ES-I3 (cell line): ENCODE results near the gene CLC.
"Not testable (repeated sequence)": the region's sequence is repeated elsewhere in the genome, so short reads cannot be mapped to it uniquely, and the experiment has no call there.

Experiments
- H3K36me3 ChIP-seq: 2 replicates; pipeline ENCODE4 v1.6.1; 2013; ENCODE audit warnings: mild to moderate bottlenecking, low read length, control low read depth, moderate library complexity; ENCODE audit not compliant: insufficient read depth
- H3K4me1 ChIP-seq: 2 replicates; pipeline ENCODE4 v1.6.1; 2013; ENCODE audit warnings: mild to moderate bottlenecking, control low read depth, low read length; ENCODE audit not compliant: insufficient read depth
- H3K9ac ChIP-seq: 2 replicates; pipeline ENCODE4 v1.6.1; 2013; ENCODE audit warnings: low read depth, mild to moderate bottlenecking, low read length, moderate library complexity
- H3K9me3 ChIP-seq: 2 replicates; pipeline ENCODE4 v1.6.1; 2013; ENCODE audit warnings: mild to moderate bottlenecking, low read length, moderate library complexity; ENCODE audit not compliant: control insufficient read depth, insufficient read depth

The CLC gene

DNA sequence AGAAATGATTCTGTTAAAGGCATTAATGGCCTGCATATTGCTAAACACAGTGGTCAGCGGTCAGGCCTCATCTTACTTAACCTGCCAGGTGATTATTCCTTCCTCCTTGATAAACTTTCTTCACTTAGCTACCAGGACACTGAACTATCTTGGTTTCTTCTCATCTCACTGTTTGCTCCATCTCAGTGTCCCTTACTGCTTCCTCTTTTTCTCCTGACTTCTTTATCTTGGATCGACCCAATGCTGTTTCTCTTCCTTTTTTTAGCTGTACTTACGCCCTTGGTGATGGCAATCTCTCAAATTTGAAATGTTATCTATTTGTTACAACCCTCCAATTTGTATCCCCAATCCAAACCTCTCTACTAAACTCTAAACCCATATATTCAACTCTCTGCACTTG lies 7.8 kb upstream of the CLC start:
- no peaks in the 10 kb centered on the region for H3K4me1 ChIP-seq
- no peaks in the 10 kb centered on the region for H3K36me3 ChIP-seq
- no peaks in the 10 kb centered on the region for H3K9me3 ChIP-seq
- H3K9ac ChIP-seq, result no peak overlapping the region

DNA sequence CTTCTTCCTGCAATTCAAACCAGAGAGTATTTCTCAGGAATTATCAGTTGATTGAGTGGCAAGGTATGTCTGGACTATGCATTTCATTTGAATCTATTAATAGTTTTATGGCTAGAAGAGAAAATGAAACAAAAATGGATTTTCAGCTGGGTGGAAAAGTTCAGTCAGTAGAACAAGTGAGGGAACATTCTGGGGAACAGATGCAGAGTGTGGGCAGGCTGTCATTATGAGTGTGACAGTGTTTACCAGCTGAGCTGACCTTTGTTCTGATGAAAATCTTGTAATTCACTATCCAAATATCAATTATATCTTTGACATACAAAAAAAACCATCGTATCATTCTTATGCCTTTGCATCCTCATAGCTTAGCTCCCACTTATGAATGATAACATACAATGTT lies 2.6 kb upstream of the CLC start:
- Histone ChIP-seq H3K9me3 (no peaks in the 10 kb centered on the region), H3K4me1 (no peaks in the 10 kb centered on the region), H3K36me3 (no peaks in the 10 kb centered on the region), H3K9ac (no peak overlapping the region)

DNA sequence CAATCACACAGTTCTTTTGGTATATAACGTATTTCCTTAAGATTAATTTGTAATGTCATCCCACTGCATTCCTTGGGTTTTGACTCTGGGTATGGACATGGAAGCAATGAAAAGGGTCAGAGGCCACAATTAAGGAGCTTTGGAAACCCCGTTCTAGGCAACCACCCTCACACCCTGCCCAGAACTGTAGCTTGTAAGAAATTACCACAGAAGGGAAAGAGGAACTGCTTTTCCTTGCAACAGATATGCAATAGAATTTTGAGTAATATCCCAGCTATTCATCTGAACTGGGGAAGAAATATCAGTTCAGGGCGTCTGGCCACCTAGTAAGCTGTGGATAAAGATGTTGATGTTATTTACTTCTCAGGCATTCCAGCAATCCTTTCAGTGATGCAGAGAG lies 985 bp upstream of the CLC start:
- no peak overlapping the region for H3K9ac ChIP-seq
- no peaks in the 10 kb centered on the region for H3K4me1 ChIP-seq
- H3K9me3 ChIP-seq, result no peaks in the 10 kb centered on the region
- H3K36me3 ChIP-seq, result no peaks in the 10 kb centered on the region

DNA sequence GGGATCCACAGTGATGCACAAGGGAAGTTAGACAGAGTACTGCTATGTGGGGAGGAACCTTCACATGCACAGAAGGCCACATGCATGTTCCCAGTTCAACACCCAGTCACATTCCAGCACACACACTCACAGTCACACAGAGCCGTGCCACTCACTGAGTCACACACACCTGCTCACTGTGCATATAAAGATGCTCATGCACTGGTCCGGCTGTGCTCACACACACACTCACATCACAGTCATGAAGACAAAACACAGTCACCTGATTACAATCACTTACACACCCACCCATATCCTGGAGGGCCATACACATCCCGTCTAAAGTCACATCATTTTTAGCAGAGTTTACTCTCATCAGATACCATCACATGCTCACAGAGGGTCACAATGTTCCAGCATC lies 478 bp downstream of the CLC start:
- H3K36me3 ChIP-seq, result no peaks in the 10 kb centered on the region
- H3K9ac ChIP-seq, result no peak overlapping the region
- H3K4me1 ChIP-seq, result no peaks in the 10 kb centered on the region
- H3K9me3 ChIP-seq, result no peaks in the 10 kb centered on the region

DNA sequence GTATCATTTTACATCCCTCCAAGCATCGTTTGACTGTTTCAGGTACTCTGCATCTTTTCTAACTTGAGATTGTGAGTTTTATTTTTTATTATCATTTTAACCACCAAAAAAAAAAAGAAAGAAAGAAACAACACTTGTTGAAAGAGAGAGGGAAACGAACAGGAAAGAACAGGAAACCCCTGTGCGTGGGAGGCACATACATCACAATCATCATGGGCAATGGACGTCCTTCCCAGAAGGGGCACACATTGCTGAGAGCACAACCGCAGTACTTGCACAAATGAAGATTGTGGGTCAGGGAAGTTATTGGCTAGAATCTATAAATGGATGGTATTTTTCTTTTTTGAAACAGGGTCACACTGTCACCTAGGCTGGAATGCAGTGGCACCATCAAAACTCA lies 1.7 kb downstream of the CLC start:
- Histone ChIP-seq H3K36me3 (no peaks in the 10 kb centered on the region), H3K4me1 (no peaks in the 10 kb centered on the region), H3K9ac (no peak overlapping the region), H3K9me3 (no peaks in the 10 kb centered on the region)

DNA sequence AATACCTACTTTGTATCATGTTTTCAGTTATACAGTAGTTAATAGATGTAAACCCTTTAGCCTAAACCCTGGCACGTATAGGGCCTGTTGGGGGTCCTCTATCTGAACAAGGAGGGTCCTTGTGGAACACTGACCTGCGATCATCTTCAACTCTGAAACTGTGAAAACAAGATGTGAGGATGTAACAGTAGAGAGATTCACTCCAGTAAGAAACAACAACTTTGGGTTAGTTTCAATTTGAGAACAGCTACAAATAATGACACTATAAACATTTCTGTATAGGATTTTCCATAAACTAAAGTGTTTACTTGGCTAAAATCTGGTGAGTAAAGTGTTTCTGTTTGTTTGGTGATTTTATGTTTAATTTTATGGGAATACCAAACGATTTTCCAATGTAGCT lies 2.1 kb downstream of the CLC start:
- Histone ChIP-seq H3K9me3 (no peaks in the 10 kb centered on the region), H3K4me1 (no peaks in the 10 kb centered on the region), H3K36me3 (no peaks in the 10 kb centered on the region), H3K9ac (no peak overlapping the region)

DNA sequence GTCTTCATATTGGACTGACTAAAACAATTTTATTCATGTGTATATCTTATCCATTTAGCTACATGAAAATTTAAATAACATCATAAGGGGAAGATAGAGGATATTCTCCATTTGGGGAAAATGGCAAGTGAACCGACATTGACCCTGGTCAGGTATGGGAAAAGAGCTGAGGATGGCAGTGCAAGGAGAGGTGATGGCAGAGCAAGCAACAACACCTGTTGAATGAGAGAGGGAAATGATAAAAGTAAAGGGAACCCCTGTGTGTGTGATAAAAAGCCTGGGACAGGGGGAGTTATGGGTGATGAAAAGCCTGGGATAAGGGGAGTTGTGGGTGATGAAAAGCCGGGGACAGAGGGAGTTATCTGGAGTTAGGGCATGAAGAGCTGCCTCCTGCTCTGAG lies 4.0 kb downstream of the CLC start:
- Histone ChIP-seq H3K9me3 (no peaks in the 10 kb centered on the region), H3K36me3 (no peaks in the 10 kb centered on the region), H3K4me1 (no peaks in the 10 kb centered on the region), H3K9ac (no peak overlapping the region)

DNA sequence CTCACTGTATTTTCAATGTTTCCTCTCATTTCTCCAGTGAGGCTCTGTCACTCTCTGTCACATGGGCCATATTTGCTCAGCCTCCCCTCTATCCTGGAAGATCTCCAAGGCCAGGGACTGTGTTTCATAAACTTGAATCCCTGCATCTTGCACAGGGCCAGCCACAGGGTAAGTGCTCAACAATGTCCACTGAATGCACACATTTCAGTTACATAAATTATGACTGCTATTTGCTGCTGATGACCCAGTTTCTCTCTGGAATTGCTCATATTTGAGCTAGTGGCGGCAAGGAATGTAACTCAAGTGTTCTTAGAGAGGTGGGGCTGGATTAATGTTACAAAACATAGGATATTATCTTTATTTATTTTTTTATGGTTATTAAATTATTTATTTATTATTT lies 6.1 kb downstream of the CLC start:
- Histone ChIP-seq H3K9me3 (no peaks in the 10 kb centered on the region), H3K36me3 (no peaks in the 10 kb centered on the region), H3K9ac (no peak overlapping the region), H3K4me1 (no peaks in the 10 kb centered on the region)

DNA sequence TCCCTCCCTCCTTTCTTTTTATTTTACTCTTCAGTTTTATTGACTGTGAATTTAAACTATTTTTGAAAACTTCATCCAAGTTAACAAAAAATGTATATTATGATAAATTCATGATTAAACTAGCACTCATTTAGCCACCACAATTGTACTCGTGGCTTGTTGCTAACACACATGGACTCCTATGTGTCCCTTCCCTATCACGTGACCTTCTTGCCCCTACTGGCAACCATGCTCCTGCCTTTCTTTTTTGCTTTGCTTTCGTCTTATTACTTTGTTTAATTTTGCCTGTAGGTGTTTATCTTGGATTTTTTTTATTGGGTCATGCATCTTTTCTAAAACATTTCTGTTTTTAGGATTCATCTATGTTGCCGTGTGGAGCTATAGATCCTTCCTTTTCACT lies 8.2 kb downstream of the CLC start:
- H3K36me3 ChIP-seq, result no peaks in the 10 kb centered on the region
- H3K9me3 ChIP-seq, result no peaks in the 10 kb centered on the region
- no peaks in the 10 kb centered on the region for H3K4me1 ChIP-seq
- no peak overlapping the region for H3K9ac ChIP-seq

DNA sequence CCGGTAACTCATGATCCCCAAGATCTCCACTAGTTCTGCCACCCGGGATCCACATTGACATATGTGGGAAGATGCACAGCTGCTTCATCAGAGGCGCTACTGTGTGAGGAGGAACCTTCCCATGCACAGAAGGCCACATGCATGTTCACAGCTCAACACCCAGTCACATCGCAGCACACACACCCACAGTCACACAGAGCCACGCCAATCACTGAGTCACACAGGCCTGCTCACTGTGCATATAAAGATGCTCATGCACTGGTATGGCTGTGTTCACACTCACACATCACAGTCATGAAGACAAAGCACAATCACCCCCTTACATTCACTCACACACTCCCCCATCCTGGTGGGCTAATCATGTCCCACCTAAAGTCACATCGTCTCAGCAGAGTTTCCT lies 9.8 kb downstream of the CLC start:
- no peaks in the 10 kb centered on the region for H3K9me3 ChIP-seq
- H3K36me3 ChIP-seq, result no peaks in the 10 kb centered on the region
- no peak overlapping the region for H3K9ac ChIP-seq

DNA sequence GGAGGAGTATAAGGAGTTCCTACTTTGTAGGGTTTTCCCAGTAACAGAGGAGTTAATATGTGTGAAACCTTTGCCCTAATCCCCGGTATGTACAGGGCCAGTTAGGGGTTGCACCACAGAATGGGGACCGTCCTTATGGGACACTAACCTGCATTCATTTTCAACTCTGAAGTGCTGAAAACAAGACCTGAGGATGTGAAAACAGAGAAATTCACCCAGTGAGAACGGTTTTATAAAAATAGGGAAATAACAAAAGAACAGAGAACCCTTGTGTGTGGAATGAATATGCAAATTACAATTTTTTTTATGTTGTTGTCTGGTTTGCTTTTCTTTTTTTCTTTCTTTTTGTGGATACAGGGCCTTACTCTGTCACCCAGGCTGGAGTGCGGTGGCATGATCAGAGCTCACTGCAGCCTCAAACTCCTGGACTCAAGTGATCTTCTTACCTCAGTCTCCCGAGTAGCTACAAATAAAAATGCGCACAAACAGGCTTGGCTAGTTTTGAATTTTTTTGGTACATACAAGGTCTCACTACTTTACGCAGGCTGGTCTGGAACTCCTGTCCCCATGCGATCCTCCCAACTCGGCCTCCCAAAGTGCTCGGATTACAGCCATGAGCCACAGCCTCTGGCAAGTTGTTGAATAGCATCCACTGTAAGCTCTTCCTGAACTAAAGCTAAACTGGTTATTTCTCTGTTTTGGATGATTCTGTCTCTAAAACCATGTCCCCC lies 10.6 kb downstream of the CLC start:
- Histone ChIP-seq H3K9ac (no peak overlapping the region), H3K36me3 (no peaks in the 10 kb centered on the region), H3K4me1 (no peaks in the 10 kb centered on the region), H3K9me3 (no peaks in the 10 kb centered on the region)

More for the DNA sequence above, 9.8 kb downstream of the CLC start:
- no peaks in the 10 kb centered on the region for H3K4me1 ChIP-seq

DNA sequence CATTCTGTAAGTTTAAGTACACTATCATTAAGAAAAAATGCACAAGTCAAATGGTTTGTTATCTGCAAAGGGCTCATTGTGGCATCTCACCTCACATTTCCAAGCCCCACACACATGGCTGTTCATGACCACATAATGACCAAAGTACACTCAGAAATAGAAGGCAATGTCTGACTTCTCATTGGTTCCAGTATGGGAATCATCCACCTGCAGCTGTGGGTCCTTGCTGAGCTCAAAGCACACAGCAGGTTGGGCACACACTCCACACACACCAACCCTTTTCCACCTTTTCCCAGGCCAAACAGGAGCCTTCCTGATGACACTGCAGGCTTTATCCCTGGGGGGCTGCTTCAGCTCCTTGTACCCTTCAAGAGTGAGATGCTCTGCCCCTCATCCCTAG lies 11.8 kb downstream of the CLC start:
- no peaks in the 10 kb centered on the region for H3K36me3 ChIP-seq
- no peaks in the 10 kb centered on the region for H3K4me1 ChIP-seq
- no peak overlapping the region for H3K9ac ChIP-seq
- H3K9me3 ChIP-seq, result no peaks in the 10 kb centered on the region

DNA sequence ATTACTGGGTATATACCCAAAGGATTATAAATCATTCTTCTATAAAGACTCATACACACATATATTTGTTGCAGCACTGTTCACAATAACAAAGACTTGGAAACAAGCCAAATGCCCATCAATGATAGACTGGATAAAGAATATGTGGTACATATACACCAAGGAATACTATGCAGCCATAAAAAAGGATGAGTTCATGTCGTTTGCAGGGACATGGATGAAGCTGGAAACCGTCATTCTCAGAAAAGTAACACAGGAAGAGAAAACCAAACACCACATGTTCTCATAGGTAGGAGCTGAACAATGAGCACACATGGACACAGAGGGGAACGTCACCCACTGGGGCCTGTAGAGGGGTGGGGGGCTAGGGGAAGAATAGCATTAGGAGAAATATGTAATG lies 17.7 kb downstream of the CLC start:
- H3K9ac ChIP-seq, H3K4me1 ChIP-seq: not testable (repeated sequence)

DNA sequence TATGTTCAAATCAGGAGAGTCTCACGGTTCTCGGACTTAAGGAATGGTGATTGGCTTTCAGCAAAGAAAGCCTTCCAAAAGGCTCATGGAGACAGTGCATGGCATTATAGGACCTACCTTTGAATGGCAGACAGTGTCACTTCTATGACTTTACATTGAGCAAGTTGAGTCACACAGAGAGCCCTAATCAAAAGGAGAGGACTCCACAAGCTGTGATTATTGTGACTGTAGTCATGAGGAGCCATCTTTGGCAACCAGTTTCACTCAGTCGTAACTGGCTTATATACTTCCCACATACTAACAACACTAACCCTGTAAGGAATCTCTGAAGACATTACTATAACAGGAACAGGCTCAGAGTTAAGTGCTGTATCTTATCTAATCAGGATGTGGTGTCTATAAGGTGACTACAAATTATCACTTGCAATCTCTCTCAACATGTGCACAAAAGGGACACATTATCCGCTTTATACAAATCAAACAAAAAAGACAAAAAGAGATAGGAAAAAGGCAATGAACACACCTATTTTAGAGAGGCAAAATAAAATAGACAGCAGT lies 27.4 kb downstream of the CLC start:
- Histone ChIP-seq H3K36me3 (no peaks in the 10 kb centered on the region), H3K4me1 (no peaks in the 10 kb centered on the region), H3K9me3 (no peaks in the 10 kb centered on the region), H3K9ac (no peak overlapping the region)

More for the DNA sequence above, 17.7 kb downstream of the CLC start:
- H3K9me3 ChIP-seq, H3K36me3 ChIP-seq: not testable (repeated sequence)

DNA sequence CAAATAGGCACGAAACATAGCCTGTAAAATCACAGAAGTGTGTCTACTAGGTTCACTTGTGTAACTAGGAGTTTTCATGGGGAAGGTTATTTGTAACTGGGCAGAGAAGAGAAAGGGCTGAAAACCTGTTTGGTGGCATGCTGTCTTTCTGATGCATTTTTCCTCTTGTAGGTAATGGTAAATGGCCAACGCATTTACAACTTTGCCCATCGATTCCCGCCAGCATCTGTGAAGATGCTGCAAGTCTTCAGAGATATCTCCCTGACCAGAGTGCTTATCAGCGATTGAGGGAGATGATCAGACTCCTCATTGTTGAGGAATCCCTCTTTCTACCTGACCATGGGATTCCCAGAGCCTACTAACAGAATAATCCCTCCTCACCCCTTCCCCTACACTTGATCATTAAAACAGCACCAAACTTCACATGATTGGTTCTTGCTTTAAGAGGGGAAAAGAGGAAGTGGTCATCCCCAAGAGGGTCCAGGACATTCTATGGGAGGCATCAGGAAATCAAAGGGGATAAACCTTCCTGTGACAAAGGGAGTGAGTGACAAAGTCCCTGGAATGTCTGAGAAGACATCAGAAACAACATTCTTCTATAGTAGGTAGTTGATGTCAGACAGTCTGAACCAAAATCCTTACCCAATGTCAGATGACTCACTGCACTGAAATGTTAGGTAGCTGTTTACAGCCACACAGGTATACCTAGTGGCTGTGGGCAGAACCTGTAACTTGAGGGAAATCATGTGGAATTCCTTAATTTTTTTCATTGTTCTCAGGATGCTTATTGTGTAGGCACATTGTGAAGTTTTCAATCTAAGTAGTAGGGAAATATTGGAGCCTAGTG lies 28.6 kb downstream of the CLC start:
- H3K9me3 ChIP-seq, result no peaks in the 10 kb centered on the region

More for the DNA sequence above, 28.6 kb downstream of the CLC start:
- Histone ChIP-seq H3K4me1 (no peaks in the 10 kb centered on the region), H3K9ac (no peak overlapping the region), H3K36me3 (no peaks in the 10 kb centered on the region)
